Measurements from ENCODE around the gene FGB. TPM values are rescaled to one million over a fixed set of nuclear protein-coding genes. Genes with fewer than 3 reads are reported as not detected.
"Not testable (repeated sequence)": the region's sequence is repeated elsewhere in the genome, so short reads cannot be mapped to it uniquely, and the experiment has no call there.

FGB gene
- total RNA-seq, 4 donors from 2014 or later, result 40.9 TPM; not detected in 3

- Histone ChIP-seq H3K4me1 (no peaks in the 10 kb centered on the region), H3K36me3 (no peaks in the 10 kb centered on the region), H3K9me3 (no peaks in the 10 kb centered on the region), H3K27me3 (no peaks in the 10 kb centered on the region), H3K27ac (no peak overlapping the region), H3K4me3 (no peak overlapping the region)
- DNase-seq (ENCODE audit: low spot score in 2 of 2), result no peak
- TF ChIP-seq POLR2AphosphoS5 (IDR thresholded peaks at IDR 0.05), result no peak
- TF ChIP-seq EP300 (IDR thresholded peaks at IDR 0.05), result no peak
- TF ChIP-seq POLR2A (IDR thresholded peaks at IDR 0.05), result no peak
- TF ChIP-seq, protein P1, sequence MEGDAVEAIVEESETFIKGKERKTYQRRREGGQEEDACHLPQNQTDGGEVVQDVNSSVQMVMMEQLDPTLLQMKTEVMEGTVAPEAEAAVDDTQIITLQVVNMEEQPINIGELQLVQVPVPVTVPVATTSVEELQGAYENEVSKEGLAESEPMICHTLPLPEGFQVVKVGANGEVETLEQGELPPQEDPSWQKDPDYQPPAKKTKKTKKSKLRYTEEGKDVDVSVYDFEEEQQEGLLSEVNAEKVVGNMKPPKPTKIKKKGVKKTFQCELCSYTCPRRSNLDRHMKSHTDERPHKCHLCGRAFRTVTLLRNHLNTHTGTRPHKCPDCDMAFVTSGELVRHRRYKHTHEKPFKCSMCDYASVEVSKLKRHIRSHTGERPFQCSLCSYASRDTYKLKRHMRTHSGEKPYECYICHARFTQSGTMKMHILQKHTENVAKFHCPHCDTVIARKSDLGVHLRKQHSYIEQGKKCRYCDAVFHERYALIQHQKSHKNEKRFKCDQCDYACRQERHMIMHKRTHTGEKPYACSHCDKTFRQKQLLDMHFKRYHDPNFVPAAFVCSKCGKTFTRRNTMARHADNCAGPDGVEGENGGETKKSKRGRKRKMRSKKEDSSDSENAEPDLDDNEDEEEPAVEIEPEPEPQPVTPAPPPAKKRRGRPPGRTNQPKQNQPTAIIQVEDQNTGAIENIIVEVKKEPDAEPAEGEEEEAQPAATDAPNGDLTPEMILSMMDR (IDR thresholded peaks at IDR 0.05), result no peak
Measured at GRCh38 chr4:154595807-154596206, 33.0 kb downstream of the FGB start.

DNA sequence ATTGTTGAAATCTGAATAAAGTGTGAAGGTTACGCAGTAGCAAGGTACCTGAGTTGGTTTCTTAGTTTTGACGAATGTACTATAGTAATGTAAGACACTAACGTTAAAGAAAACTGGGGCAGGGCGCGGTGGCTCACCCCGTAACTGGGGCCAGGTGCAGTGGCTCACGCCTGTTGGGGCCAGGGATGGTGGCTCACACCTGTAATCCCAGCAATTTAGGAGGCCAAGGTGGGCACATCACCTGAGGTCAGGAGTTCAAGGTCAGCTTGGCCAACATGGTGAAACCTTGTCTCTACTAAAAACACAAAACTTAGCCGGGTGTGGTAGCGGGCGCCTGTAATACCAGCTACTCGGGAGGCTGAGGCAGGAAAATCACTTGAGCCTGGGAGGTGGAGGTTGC lies 34.5 kb downstream of the FGB start:
- H3K27me3 ChIP-seq; H3K9me3 ChIP-seq; H3K4me1 ChIP-seq; H3K27ac ChIP-seq; H3K4me3 ChIP-seq; DNase-seq (ENCODE audit: low spot score in 2 of 2); H3K36me3 ChIP-seq: not testable (repeated sequence)
- WGBS, result 91% methylated on average over 11 of the region's 11 CpGs

GRCh38 chr4:154597798-154598774 lies 35.3 kb downstream of the FGB start:
- H3K4me1 ChIP-seq, result no peaks in the 10 kb centered on the region
- no peak overlapping the region for H3K4me3 ChIP-seq
- TF ChIP-seq POLR2A (IDR thresholded peaks at IDR 0.05) (no peak), EP300 (IDR thresholded peaks at IDR 0.05) (no peak), POLR2AphosphoS5 (IDR thresholded peaks at IDR 0.05) (no peak)
- H3K36me3 ChIP-seq, result no peaks in the 10 kb centered on the region
- no peak overlapping the region for H3K27ac ChIP-seq
- no peaks in the 10 kb centered on the region for H3K27me3 ChIP-seq
- DNase-seq (ENCODE audit: low spot score in 2 of 2), result no peak
- WGBS, result 83% methylated on average over 7 of the region's 7 CpGs
- no peaks in the 10 kb centered on the region for H3K9me3 ChIP-seq

- no peak overlapping the region for H3K4me3 ChIP-seq
- WGBS, result 74% methylated on average over 1 of the region's 1 CpG
- DNase-seq (ENCODE audit: low spot score in 2 of 2), result no peak
- no peaks in the 10 kb centered on the region for H3K4me1 ChIP-seq
- no peaks in the 10 kb centered on the region for H3K27me3 ChIP-seq
- no peak overlapping the region for H3K27ac ChIP-seq
- H3K36me3 ChIP-seq, result no peaks in the 10 kb centered on the region
- TF ChIP-seq POLR2AphosphoS5 (IDR thresholded peaks at IDR 0.05) (no peak), POLR2A (IDR thresholded peaks at IDR 0.05) (no peak), EP300 (IDR thresholded peaks at IDR 0.05) (no peak)
- TF ChIP-seq, protein P1 (IDR thresholded peaks at IDR 0.05), result no peak
- no peaks in the 10 kb centered on the region for H3K9me3 ChIP-seq
Measured at GRCh38 chr4:154602404-154603020, 39.7 kb downstream of the FGB start.

DNA sequence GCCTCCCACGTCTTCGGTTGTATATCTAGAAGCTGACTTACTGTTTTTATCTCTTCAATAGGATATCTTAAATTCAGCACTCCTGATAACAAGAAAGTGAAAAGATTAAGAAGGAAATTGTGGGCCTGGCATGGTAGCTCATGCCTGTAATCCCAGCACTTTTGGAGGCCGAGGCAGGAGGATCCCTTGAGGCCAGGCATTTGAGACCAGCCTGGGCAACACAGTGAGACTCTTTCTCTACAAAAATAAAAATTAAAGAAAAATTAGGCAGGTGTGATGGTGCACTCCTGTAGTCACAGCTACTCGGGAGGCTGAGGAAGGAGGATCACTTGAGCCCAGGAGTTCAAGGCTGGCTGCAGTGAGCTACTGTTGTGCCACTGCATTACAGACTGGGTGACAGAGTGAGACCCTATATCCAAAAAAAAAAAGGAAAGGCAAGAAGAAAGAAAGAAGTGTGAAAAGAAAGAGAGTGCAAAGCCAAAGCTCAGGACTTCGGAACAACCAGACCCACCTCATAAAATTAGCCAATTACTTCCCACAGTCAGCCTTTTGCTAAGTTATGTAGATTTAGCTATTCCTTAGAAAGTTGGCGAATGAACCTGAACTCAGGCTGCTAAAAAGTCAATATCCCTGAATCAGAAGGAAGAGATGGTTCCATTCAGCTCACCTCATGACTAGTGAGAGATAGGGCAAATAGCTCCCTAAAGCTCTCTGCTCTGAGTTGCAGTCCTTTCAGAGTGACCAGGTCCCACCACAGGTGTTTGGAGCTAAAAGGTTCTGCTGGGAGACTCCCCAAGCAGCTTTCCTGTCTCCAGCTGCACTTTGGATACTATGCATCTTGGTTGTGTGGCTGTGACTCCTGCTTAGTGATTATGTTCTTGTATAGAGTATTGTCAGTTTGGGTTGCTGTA lies 40.5 kb downstream of the FGB start:
- TF ChIP-seq EP300 (IDR thresholded peaks at IDR 0.05) (no peak), POLR2A (IDR thresholded peaks at IDR 0.05) (no peak), POLR2AphosphoS5 (IDR thresholded peaks at IDR 0.05) (no peak)
- TF ChIP-seq, protein P1 (IDR thresholded peaks at IDR 0.05), result no peak
- no peak overlapping the region for H3K4me3 ChIP-seq
- H3K4me1 ChIP-seq, result no peaks in the 10 kb centered on the region
- H3K27me3 ChIP-seq, result no peaks in the 10 kb centered on the region
- 92% methylated on average over 6 of the region's 6 CpGs for WGBS
- no peak for DNase-seq (ENCODE audit: low spot score in 2 of 2)
- no peak overlapping the region for H3K27ac ChIP-seq
- no peaks in the 10 kb centered on the region for H3K9me3 ChIP-seq
- no peaks in the 10 kb centered on the region for H3K36me3 ChIP-seq
